NCI-H510A (cell line): ENCODE results near the gene HINT3.
"Not testable (repeated sequence)": the region's sequence is repeated elsewhere in the genome, so short reads cannot be mapped to it uniquely, and the experiment has no call there.

Source experiments
- DNase-seq: peaks from one replicate; lab custom pipeline; 2025; lab: John Stamatoyannopoulos, UW

The HINT3 gene

GRCh38 chr6:125940247-125941041, 16.1 kb upstream of the HINT3 start:
- DNase-seq: no peak

GRCh38 chr6:125942672-125943527, 13.7 kb upstream of the HINT3 start:
- no peak for DNase-seq

GRCh38 chr6:125943528-125944433, 12.8 kb upstream of the HINT3 start:
- DNase-seq: no peak

- DNase-seq: no peak
Measured at GRCh38 chr6:125944434-125944816, 12.1 kb upstream of the HINT3 start.

- DNase-seq: no peak
Measured at GRCh38 chr6:125944896-125945295, 11.7 kb upstream of the HINT3 start.

GRCh38 chr6:125945378-125946141, 11.0 kb upstream of the HINT3 start:
- DNase-seq: no peak

GRCh38 chr6:125947615-125948014, 9.0 kb upstream of the HINT3 start:
- DNase-seq: no peak

GRCh38 chr6:125948455-125948854, 8.1 kb upstream of the HINT3 start:
- no peak for DNase-seq

GRCh38 chr6:125949069-125949468, 7.5 kb upstream of the HINT3 start:
- no peak for DNase-seq

GRCh38 chr6:125950293-125950692, 6.3 kb upstream of the HINT3 start:
- DNase-seq: no peak

GRCh38 chr6:125950716-125951115, 5.9 kb upstream of the HINT3 start:
- DNase-seq: not testable (repeated sequence)

GRCh38 chr6:125951323-125951722, 5.2 kb upstream of the HINT3 start:
- DNase-seq: no peak

GRCh38 chr6:125952764-125953501, 3.6 kb upstream of the HINT3 start:
- DNase-seq: peak; percentile 14

GRCh38 chr6:125953502-125953875, 3.1 kb upstream of the HINT3 start:
- DNase-seq: peak; percentile 52

- no peak for DNase-seq
Measured at GRCh38 chr6:125954735-125955339, 1.7 kb upstream of the HINT3 start.

GRCh38 chr6:125955973-125956372, 597 bp upstream of the HINT3 start:
- DNase-seq: no peak

- no peak for DNase-seq
Measured at GRCh38 chr6:125957391-125957693, 772 bp downstream of the HINT3 start.

GRCh38 chr6:125957845-125958244, 1.3 kb downstream of the HINT3 start:
- no peak for DNase-seq

GRCh38 chr6:125959041-125959440, 2.5 kb downstream of the HINT3 start:
- no peak for DNase-seq

GRCh38 chr6:125961117-125961516, 4.5 kb downstream of the HINT3 start:
- no peak for DNase-seq
